ENCODE measurements around the gene P2RY11.

P2RY11 gene

DNA sequence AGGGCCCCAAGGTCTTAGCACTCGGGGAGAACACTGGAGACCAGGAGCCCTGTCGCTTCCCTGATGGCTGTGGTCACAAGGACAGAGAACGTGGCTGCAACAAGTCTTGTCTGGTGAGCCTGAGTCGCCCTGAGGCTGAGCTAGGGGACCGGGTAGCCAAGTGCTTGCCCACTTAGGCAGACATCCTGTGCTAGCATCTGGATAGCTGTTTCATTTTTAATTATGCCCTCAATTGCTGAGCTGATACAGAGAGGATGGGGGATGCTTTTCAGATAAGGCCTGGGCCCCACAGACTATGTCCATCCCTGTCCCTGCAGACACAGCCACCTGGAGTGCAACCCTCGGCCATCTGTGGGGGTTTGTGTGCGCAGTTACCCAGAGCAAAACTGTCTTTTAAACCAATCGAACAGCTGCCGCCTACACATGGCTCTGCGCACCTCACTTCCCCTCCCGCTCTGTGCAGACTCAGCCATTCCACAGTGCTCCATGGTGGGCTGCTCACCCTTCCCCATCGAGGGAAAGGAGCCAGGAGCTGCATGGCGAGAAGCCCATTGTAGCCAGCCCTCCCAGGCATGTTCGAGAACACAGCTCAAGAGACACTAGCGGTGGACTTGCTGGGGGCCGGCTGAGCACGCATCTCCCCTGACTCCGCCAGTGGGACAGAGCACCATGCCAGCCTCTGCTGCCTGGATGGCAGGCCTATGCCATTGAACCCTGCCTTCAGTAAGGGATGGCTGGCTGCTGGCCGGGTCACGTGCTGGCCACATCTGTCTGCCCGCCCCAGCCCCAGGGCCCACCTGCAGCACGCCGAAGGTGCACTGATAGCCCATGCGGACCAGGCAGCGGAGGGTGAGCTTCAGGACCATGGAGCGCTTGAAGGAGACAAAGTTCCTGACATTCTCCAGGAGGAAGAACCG is 27.6 kb downstream of the P2RY11 start:
- no peak overlapping the region for H3K4me3 ChIP-seq (ENCODE audit: low read depth, low read length)
- TF ChIP-seq, protein P1, sequence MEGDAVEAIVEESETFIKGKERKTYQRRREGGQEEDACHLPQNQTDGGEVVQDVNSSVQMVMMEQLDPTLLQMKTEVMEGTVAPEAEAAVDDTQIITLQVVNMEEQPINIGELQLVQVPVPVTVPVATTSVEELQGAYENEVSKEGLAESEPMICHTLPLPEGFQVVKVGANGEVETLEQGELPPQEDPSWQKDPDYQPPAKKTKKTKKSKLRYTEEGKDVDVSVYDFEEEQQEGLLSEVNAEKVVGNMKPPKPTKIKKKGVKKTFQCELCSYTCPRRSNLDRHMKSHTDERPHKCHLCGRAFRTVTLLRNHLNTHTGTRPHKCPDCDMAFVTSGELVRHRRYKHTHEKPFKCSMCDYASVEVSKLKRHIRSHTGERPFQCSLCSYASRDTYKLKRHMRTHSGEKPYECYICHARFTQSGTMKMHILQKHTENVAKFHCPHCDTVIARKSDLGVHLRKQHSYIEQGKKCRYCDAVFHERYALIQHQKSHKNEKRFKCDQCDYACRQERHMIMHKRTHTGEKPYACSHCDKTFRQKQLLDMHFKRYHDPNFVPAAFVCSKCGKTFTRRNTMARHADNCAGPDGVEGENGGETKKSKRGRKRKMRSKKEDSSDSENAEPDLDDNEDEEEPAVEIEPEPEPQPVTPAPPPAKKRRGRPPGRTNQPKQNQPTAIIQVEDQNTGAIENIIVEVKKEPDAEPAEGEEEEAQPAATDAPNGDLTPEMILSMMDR (IDR thresholded peaks at IDR 0.05; ENCODE audit: low read depth, low read length), result no peak
- no peak for DNase-seq (ENCODE audit: low read depth, low spot score)
- in situ Hi-C loops (cut with HindIII; ENCODE audit: low sequenced_read_pairs), result no loop called here

DNA sequence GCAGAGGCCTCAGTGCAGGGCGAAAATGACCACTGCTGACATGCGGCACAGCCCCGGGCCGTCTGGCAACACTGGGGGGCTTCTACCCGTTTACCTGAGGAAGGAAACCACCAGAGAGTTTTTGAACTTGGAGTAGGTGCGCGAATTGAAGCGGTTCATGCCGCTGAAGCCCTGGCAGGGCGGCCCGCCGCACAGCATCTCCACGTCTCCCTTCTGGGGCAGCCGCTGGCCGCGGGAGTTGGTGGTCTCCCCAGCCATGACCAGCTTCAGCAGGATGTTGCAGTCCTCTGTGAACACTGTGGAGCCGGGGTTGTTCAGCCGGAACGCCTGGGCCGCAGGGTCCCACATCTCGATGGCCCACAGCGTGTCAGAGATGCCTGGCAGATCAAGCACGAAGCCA is 28.5 kb downstream of the P2RY11 start:
- no peak overlapping the region for H3K4me3 ChIP-seq (ENCODE audit: low read depth, low read length)

DNA sequence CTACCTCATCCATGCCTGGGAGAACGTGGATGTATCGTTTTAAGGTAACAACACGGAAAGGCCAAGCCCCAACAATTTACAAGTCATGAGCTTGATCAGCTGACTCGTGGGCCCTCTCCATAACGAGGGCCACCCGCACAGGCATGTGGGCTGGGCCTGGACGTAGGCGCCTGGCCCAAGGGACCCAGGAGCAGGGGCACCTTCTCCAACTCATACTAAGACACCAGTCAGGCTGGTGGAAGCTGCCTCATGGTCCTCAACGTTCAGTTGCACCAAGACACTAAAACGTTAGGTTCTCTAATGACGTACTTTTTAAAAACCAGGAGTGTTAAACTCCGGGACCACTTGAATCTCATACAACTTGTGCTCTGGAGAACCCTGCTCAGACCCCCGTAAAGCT is 30.0 kb downstream of the P2RY11 start:
- in situ Hi-C loops (cut with HindIII; ENCODE audit: low sequenced_read_pairs), result no loop called here
- H3K4me3 ChIP-seq (ENCODE audit: low read depth, low read length), result no peak overlapping the region
- no peak for DNase-seq (ENCODE audit: low read depth, low spot score)
- TF ChIP-seq, protein P1 (IDR thresholded peaks at IDR 0.05; ENCODE audit: low read depth, low read length), result no peak

More for the DNA sequence above, 28.5 kb downstream of the P2RY11 start:
- TF ChIP-seq, protein P1 (IDR thresholded peaks at IDR 0.05; ENCODE audit: low read depth, low read length), result no peak
- in situ Hi-C loops (cut with HindIII; ENCODE audit: low sequenced_read_pairs), result no loop called here
- no peak for DNase-seq (ENCODE audit: low read depth, low spot score)

DNA sequence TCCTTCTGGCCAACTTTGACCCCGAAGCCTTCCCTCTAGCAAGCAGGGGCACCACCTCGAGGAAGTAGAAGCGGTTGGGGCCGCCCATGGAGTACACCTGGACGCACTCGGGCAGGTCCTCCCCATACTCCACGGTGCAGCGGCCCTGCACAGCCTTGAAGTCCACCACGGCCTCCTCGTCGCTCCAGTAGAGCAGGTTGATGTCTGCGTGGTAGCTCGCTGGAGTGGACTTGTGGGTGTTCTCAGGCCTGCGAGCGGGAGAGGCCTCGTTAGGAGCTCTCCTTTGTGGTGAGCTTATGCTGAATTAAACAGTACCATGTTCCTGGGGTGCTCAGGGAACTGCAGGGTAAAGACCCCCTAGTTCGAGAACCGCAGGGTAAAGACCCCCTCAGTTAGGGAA is 30.5 kb downstream of the P2RY11 start:
- in situ Hi-C loops (cut with HindIII; ENCODE audit: low sequenced_read_pairs), result no loop called here
- TF ChIP-seq, protein P1 (IDR thresholded peaks at IDR 0.05; ENCODE audit: low read depth, low read length), result no peak
- H3K4me3 ChIP-seq (ENCODE audit: low read depth, low read length), result no peak overlapping the region
- DNase-seq (ENCODE audit: low read depth, low spot score), result no peak

DNA sequence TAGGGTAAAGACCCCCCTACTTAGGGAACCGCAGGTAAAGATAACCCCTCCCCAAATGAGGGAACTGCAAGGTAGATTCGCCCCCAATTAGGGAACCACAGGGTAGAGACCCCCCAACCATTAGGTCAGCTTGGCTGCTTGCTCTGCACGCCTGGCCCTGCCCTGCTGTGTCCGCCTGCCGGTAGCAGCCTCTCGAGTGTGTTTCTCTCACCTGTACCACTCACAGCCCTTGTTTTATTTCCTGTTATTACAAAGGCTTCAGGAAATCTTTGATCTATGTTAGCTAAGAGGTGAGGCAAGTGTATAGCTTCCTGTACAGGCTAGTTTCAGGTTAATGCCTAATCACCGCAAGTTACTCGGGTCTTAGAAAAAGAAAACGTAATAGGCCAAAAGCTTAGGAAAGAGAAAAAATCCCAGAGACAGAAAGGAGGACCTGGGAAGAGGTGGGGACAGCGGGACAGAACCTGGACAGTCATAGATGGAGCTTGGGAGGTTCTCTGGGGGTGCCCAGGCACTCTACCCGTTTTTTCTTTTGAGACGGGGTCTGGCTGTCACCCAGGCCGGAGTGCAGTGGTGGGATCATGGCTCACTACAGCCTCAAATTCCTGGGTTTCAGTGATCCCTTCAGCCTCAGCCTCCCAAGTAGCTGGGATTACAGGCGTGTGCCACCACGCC is 31.3 kb downstream of the P2RY11 start:
- TF ChIP-seq, protein P1 (IDR thresholded peaks at IDR 0.05; ENCODE audit: low read depth, low read length), result no peak
- no peak for DNase-seq (ENCODE audit: low read depth, low spot score)
- no peak overlapping the region for H3K4me3 ChIP-seq (ENCODE audit: low read depth, low read length)
- in situ Hi-C loops (cut with HindIII; ENCODE audit: low sequenced_read_pairs), result no loop called here

DNA sequence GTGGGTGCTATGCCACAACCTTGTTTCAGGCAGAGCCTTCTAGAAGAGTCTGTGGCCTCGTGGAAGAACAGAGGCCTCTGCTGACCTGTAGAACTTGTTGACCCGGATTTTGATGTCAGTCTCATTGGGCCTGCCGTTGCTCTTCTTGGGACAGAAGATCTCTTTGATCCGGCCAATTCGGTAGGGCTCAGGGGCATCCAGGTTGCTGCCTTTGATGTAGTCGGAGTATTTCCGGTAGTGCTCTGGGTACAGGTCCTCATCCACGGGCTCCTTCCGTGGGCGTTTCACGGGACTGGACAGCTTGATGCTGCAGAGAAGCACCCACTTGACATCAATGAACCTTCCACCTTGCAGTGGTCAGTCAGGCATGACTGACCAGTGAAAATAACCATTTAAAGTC is 32.2 kb downstream of the P2RY11 start:
- H3K4me3 ChIP-seq (ENCODE audit: low read depth, low read length), result no peak overlapping the region
- no peak for DNase-seq (ENCODE audit: low read depth, low spot score)
- in situ Hi-C loops (cut with HindIII; ENCODE audit: low sequenced_read_pairs), result no loop called here
- TF ChIP-seq, protein P1 (IDR thresholded peaks at IDR 0.05; ENCODE audit: low read depth, low read length), result no peak

Data from astrocyte of the spinal cord (primary cell).